WTC11 (cell line): ENCODE results near the gene PRSS33. TPM values are rescaled to one million over a fixed set of nuclear protein-coding genes. Genes with fewer than 3 reads are reported as not detected.

ENCODE experiments used
- ATAC-seq: fragments of 200-7000 bp; cut with Tn5 transposase; 2 replicates; pipeline ENCODE4 v1.10.0; 2021; ENCODE audit warnings: mild to moderate bottlenecking, moderate library complexity
- CTCF ChIA-PET: fragments of 300-600 bp; sonication (Branson Sonifier 250); formaldehyde crosslinking; loops from one replicate; lab custom pipeline; 2021; ENCODE audit warnings: antibody characterized with exemption; lab: Charles Lee
- POLR2A ChIA-PET: fragments of 350-600 bp; sonication (Branson Sonifier 250); formaldehyde crosslinking; loops from one replicate; lab custom pipeline; 2021; ENCODE audit warnings: antibody characterized with exemption; lab: Charles Lee
- DNase-seq: peaks from one replicate; pipeline ENCODE4 v3.0.0; 2021; ENCODE audit warnings: low spot score
- H3K27ac Mint-ChIP-seq: 2 replicates; pipeline ENCODE4 v1.8.0; 2021; ENCODE audit warnings: mixed read lengths
- H3K27me3 Mint-ChIP-seq: 2 replicates; pipeline ENCODE4 v1.8.0; 2021; ENCODE audit warnings: low read depth, mild to moderate bottlenecking, moderate library complexity, mixed read lengths
- H3K36me3 Mint-ChIP-seq: 2 replicates; pipeline ENCODE4 v1.8.0; 2021; ENCODE audit warnings: mixed read lengths
- H3K4me1 Mint-ChIP-seq: 2 replicates; pipeline ENCODE4 v1.8.0; 2022; ENCODE audit warnings: mixed read lengths
- H3K4me3 Mint-ChIP-seq: 2 replicates; pipeline ENCODE4 v1.8.0; 2021; ENCODE audit warnings: mild to moderate bottlenecking, moderate library complexity, mixed read lengths
- H3K9me3 Mint-ChIP-seq: 2 replicates; pipeline ENCODE4 v1.8.0; 2021; ENCODE audit warnings: mixed read lengths
- ATF1 ChIP-seq: sonication (generic); formaldehyde crosslinking; IDR thresholded peaks from 2 replicates; pipeline ENCODE4 v1.8.1; 2023; ENCODE audit warnings: mild to moderate bottlenecking, moderate library complexity, missing genetic modification reagents
- ESRRA ChIP-seq: sonication (generic); formaldehyde crosslinking; IDR thresholded peaks from 2 replicates; pipeline ENCODE4 v1.8.1; 2022; ENCODE audit warnings: mild to moderate bottlenecking, missing genetic modification reagents, borderline replicate concordance
- JAZF1 ChIP-seq: fragments of 250-450 bp; sonication (Bioruptor Pico); IDR thresholded peaks from 2 replicates; pipeline ENCODE4 v1.9.0; 2021; ENCODE audit warnings: moderate library complexity, mild to moderate bottlenecking, inconsistent platforms
- MXD4 ChIP-seq: fragments of 250-450 bp; sonication (Bioruptor Pico); IDR thresholded peaks from 2 replicates; pipeline ENCODE4 v1.8.0; 2021; ENCODE audit warnings: mild to moderate bottlenecking, moderate library complexity, borderline replicate concordance
- NFATC4 ChIP-seq: fragments of 250-450 bp; sonication (Bioruptor Pico); IDR thresholded peaks from 2 replicates; pipeline ENCODE4 v1.9.0; 2021; ENCODE audit warnings: mild to moderate bottlenecking
- OVOL2 ChIP-seq: fragments of 250-450 bp; sonication (Bioruptor Pico); IDR thresholded peaks from 2 replicates; pipeline ENCODE4 v1.9.0; 2021; ENCODE audit warnings: mild to moderate bottlenecking, borderline replicate concordance
- RELA ChIP-seq: sonication (generic); formaldehyde crosslinking; IDR thresholded peaks from 2 replicates; pipeline ENCODE4 v1.8.1; 2022; ENCODE audit warnings: missing genetic modification reagents, mild to moderate bottlenecking, borderline replicate concordance
- SMAD4 ChIP-seq: sonication (generic); formaldehyde crosslinking; IDR thresholded peaks from 2 replicates; pipeline ENCODE4 v1.8.0; 2022; ENCODE audit warnings: mild to moderate bottlenecking, missing genetic modification reagents
- TEAD1 ChIP-seq: sonication (generic); formaldehyde crosslinking; IDR thresholded peaks from 2 replicates; pipeline ENCODE4 v1.8.0; 2022; ENCODE audit warnings: mild to moderate bottlenecking, missing genetic modification reagents
- ZNF396 ChIP-seq: fragments of 250-450 bp; sonication (Bioruptor Pico); IDR thresholded peaks from 2 replicates; pipeline ENCODE4 v1.8.0; 2021; ENCODE audit warnings: mild to moderate bottlenecking, moderate library complexity, borderline replicate concordance
- total RNA-seq: library from RNA; stranded (reverse); gene quantifications from 3 replicates; pipeline ENCODE4 v1.2.3, GENCODE V29; 2021
- TF ChIP-seq, protein P1 (sequence below): sonication (generic); formaldehyde crosslinking; IDR thresholded peaks from 2 replicates; pipeline ENCODE4 v1.8.0; 2022; ENCODE audit warnings: mild to moderate bottlenecking, missing genetic modification reagents
- TF ChIP-seq, protein P2 (sequence below): fragments of 200-600 bp; IDR thresholded peaks from 2 replicates; pipeline ENCODE4 v1.8.0; 2022; ENCODE audit warnings: antibody characterized with exemption
- TF ChIP-seq, protein P3 (sequence below): sonication (generic); formaldehyde crosslinking; IDR thresholded peaks from 2 replicates; pipeline ENCODE4 v1.8.1; 2023; ENCODE audit warnings: mild to moderate bottlenecking, missing genetic modification reagents, moderate library complexity
- TF ChIP-seq, protein P4 (sequence below): sonication (generic); formaldehyde crosslinking; IDR thresholded peaks from 2 replicates; pipeline ENCODE4 v1.8.1; 2022; ENCODE audit warnings: mild to moderate bottlenecking, moderate library complexity, missing genetic modification reagents
- TF ChIP-seq, protein P5 (sequence below): sonication (generic); formaldehyde crosslinking; IDR thresholded peaks from 2 replicates; pipeline ENCODE4 v1.8.1; 2023; ENCODE audit warnings: mild to moderate bottlenecking, missing genetic modification reagents
- TF ChIP-seq, protein P6 (sequence below): sonication (generic); formaldehyde crosslinking; IDR thresholded peaks from 2 replicates; pipeline ENCODE4 v1.8.1; 2023; ENCODE audit warnings: mild to moderate bottlenecking, moderate library complexity, missing genetic modification reagents
- TF ChIP-seq, protein P7 (sequence below): sonication (generic); formaldehyde crosslinking; IDR thresholded peaks from 2 replicates; pipeline ENCODE4 v1.8.1; 2022; ENCODE audit warnings: missing genetic modification reagents, borderline replicate concordance
- TF ChIP-seq, protein P8 (sequence below): sonication (generic); formaldehyde crosslinking; IDR thresholded peaks from 2 replicates; pipeline ENCODE4 v1.8.0; 2023; ENCODE audit warnings: missing genetic modification reagents
- TF ChIP-seq, protein P9 (sequence below): fragments of 250-450 bp; sonication (Bioruptor Pico); IDR thresholded peaks from 2 replicates; pipeline ENCODE4 v1.8.0; 2021; ENCODE audit warnings: mild to moderate bottlenecking

PRSS33 gene
- total RNA-seq, 1 experiment from 2014 or later = 0.24 TPM

DNA sequence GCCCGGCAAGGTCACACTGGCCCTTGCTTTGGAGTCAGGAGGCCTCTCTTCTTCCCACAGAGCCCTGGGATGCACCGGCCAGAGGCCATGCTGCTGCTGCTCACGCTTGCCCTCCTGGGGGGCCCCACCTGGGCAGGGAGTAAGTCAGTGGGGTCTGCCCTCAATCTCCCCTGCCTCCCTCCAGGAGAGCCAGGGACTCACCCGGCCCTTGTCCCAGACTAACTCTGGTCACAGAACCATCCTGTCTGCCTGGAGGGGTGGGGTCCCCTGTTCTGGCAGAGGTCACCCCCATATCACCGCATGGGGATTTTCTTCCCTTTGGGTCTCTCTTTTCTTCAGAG is 43.0 kb upstream of the PRSS33 start:
- H3K4me3 Mint-ChIP-seq = no peak overlapping the region

More for the DNA sequence above, 43.0 kb upstream of the PRSS33 start:
- Mint-ChIP-seq H3K27ac (no peak overlapping the region), H3K36me3 (no peaks in the 10 kb centered on the region), H3K4me1 (peaks cover under 1% of the 10 kb centered on the region), H3K9me3 (peaks cover 6% of the 10 kb centered on the region)
- ChIA-PET CTCF (interaction anchor here (1.9 to 2.2 kb wide), 2 partner anchors 9 to 12 kb away, joined by 7 to 9 read pairs; no protein-coding TSS in a partner anchor), POLR2A (no interaction called here)
- DNase-seq = no peak
- ATAC-seq = no peak
- TF ChIP-seq TEAD1 (CRISPR knock-in tag) = no peak
- TF ChIP-seq, protein P1, sequence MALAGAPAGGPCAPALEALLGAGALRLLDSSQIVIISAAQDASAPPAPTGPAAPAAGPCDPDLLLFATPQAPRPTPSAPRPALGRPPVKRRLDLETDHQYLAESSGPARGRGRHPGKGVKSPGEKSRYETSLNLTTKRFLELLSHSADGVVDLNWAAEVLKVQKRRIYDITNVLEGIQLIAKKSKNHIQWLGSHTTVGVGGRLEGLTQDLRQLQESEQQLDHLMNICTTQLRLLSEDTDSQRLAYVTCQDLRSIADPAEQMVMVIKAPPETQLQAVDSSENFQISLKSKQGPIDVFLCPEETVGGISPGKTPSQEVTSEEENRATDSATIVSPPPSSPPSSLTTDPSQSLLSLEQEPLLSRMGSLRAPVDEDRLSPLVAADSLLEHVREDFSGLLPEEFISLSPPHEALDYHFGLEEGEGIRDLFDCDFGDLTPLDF (CRISPR knock-in tag) = no peak
- TF ChIP-seq MXD4 (CRISPR knock-in tag) = no peak
- no peak for TF ChIP-seq ESRRA
- TF ChIP-seq ATF1 (CRISPR knock-in tag) = no peak
- TF ChIP-seq, protein P2, sequence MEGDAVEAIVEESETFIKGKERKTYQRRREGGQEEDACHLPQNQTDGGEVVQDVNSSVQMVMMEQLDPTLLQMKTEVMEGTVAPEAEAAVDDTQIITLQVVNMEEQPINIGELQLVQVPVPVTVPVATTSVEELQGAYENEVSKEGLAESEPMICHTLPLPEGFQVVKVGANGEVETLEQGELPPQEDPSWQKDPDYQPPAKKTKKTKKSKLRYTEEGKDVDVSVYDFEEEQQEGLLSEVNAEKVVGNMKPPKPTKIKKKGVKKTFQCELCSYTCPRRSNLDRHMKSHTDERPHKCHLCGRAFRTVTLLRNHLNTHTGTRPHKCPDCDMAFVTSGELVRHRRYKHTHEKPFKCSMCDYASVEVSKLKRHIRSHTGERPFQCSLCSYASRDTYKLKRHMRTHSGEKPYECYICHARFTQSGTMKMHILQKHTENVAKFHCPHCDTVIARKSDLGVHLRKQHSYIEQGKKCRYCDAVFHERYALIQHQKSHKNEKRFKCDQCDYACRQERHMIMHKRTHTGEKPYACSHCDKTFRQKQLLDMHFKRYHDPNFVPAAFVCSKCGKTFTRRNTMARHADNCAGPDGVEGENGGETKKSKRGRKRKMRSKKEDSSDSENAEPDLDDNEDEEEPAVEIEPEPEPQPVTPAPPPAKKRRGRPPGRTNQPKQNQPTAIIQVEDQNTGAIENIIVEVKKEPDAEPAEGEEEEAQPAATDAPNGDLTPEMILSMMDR = no peak
- TF ChIP-seq OVOL2 (CRISPR knock-in tag) = no peak
- no peak for TF ChIP-seq NFATC4 (CRISPR knock-in tag)
- TF ChIP-seq, protein P3, sequence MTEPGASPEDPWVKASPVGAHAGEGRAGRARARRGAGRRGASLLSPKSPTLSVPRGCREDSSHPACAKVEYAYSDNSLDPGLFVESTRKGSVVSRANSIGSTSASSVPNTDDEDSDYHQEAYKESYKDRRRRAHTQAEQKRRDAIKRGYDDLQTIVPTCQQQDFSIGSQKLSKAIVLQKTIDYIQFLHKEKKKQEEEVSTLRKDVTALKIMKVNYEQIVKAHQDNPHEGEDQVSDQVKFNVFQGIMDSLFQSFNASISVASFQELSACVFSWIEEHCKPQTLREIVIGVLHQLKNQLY (CRISPR knock-in tag) = no peak
- TF ChIP-seq, protein P4, sequence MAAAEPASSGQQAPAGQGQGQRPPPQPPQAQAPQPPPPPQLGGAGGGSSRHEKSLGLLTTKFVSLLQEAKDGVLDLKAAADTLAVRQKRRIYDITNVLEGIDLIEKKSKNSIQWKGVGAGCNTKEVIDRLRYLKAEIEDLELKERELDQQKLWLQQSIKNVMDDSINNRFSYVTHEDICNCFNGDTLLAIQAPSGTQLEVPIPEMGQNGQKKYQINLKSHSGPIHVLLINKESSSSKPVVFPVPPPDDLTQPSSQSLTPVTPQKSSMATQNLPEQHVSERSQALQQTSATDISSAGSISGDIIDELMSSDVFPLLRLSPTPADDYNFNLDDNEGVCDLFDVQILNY (CRISPR knock-in tag) = no peak
- TF ChIP-seq, protein P5, sequence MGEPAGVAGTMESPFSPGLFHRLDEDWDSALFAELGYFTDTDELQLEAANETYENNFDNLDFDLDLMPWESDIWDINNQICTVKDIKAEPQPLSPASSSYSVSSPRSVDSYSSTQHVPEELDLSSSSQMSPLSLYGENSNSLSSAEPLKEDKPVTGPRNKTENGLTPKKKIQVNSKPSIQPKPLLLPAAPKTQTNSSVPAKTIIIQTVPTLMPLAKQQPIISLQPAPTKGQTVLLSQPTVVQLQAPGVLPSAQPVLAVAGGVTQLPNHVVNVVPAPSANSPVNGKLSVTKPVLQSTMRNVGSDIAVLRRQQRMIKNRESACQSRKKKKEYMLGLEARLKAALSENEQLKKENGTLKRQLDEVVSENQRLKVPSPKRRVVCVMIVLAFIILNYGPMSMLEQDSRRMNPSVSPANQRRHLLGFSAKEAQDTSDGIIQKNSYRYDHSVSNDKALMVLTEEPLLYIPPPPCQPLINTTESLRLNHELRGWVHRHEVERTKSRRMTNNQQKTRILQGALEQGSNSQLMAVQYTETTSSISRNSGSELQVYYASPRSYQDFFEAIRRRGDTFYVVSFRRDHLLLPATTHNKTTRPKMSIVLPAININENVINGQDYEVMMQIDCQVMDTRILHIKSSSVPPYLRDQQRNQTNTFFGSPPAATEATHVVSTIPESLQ = no peak
- TF ChIP-seq, protein P6, sequence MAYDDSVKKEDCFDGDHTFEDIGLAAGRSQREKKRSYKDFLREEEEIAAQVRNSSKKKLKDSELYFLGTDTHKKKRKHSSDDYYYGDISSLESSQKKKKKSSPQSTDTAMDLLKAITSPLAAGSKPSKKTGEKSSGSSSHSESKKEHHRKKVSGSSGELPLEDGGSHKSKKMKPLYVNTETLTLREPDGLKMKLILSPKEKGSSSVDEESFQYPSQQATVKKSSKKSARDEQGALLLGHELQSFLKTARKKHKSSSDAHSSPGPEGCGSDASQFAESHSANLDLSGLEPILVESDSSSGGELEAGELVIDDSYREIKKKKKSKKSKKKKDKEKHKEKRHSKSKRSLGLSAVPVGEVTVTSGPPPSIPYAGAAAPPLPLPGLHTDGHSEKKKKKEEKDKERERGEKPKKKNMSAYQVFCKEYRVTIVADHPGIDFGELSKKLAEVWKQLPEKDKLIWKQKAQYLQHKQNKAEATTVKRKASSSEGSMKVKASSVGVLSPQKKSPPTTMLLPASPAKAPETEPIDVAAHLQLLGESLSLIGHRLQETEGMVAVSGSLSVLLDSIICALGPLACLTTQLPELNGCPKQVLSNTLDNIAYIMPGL (CRISPR knock-in tag) = no peak
- TF ChIP-seq, protein P7, sequence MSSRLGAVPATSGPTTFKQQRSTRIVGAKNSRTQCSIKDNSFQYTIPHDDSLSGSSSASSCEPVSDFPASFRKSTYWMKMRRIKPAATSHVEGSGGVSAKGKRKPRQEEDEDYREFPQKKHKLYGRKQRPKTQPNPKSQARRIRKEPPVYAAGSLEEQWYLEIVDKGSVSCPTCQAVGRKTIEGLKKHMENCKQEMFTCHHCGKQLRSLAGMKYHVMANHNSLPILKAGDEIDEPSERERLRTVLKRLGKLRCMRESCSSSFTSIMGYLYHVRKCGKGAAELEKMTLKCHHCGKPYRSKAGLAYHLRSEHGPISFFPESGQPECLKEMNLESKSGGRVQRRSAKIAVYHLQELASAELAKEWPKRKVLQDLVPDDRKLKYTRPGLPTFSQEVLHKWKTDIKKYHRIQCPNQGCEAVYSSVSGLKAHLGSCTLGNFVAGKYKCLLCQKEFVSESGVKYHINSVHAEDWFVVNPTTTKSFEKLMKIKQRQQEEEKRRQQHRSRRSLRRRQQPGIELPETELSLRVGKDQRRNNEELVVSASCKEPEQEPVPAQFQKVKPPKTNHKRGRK (CRISPR knock-in tag) = no peak
- TF ChIP-seq, protein P8, sequence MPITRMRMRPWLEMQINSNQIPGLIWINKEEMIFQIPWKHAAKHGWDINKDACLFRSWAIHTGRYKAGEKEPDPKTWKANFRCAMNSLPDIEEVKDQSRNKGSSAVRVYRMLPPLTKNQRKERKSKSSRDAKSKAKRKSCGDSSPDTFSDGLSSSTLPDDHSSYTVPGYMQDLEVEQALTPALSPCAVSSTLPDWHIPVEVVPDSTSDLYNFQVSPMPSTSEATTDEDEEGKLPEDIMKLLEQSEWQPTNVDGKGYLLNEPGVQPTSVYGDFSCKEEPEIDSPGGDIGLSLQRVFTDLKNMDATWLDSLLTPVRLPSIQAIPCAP (CRISPR knock-in tag) = no peak
- TF ChIP-seq ZNF396 (CRISPR knock-in tag) = no peak
- TF ChIP-seq RELA = no peak
- TF ChIP-seq, protein P9, sequence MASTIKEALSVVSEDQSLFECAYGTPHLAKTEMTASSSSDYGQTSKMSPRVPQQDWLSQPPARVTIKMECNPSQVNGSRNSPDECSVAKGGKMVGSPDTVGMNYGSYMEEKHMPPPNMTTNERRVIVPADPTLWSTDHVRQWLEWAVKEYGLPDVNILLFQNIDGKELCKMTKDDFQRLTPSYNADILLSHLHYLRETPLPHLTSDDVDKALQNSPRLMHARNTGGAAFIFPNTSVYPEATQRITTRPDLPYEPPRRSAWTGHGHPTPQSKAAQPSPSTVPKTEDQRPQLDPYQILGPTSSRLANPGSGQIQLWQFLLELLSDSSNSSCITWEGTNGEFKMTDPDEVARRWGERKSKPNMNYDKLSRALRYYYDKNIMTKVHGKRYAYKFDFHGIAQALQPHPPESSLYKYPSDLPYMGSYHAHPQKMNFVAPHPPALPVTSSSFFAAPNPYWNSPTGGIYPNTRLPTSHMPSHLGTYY = no peak
- TF ChIP-seq SMAD4 (CRISPR knock-in tag) = no peak
- TF ChIP-seq JAZF1 (CRISPR knock-in tag) = no peak
- TF ChIP-seq, all 79 proteins: peak for 0
- peaks cover 5% of the 10 kb centered on the region; the same call in 1 of the 2 replicates for H3K27me3 Mint-ChIP-seq
